ENCODE data around the gene UNC80.

The UNC80 gene

GRCh38 chr2:209969692-209970091 is 198.1 kb downstream of the UNC80 start:
- no peaks in the 10 kb centered on the region for H3K4me1 Mint-ChIP-seq
- H3K27ac Mint-ChIP-seq (ENCODE audit: low read depth), result no peak overlapping the region

GRCh38 chr2:209970271-209970670 is 198.6 kb downstream of the UNC80 start:
- H3K27ac Mint-ChIP-seq (ENCODE audit: low read depth), result no peak overlapping the region
- H3K9me3 Mint-ChIP-seq, result no peaks in the 10 kb centered on the region
- ATAC-seq (replicated peaks; ENCODE audit: extremely low read depth, poor library complexity, severe bottlenecking), result no peak
- no peaks in the 10 kb centered on the region for H3K36me3 Mint-ChIP-seq (ENCODE audit: insufficient read depth)
- no peaks in the 10 kb centered on the region for H3K27me3 Mint-ChIP-seq
- no peak for DNase-seq (ENCODE audit: low spot score in 2 of 2)
- no peak overlapping the region for H3K4me3 Mint-ChIP-seq
- H3K4me1 Mint-ChIP-seq, result no peaks in the 10 kb centered on the region

More at GRCh38 chr2:209969692-209970091, 198.1 kb downstream of the UNC80 start:
- no peaks in the 10 kb centered on the region for H3K36me3 Mint-ChIP-seq (ENCODE audit: insufficient read depth)
- DNase-seq (ENCODE audit: low spot score in 2 of 2) (no peak), ATAC-seq (replicated peaks; ENCODE audit: extremely low read depth, poor library complexity, severe bottlenecking) (no peak)
- H3K9me3 Mint-ChIP-seq, result no peaks in the 10 kb centered on the region
- no peaks in the 10 kb centered on the region for H3K27me3 Mint-ChIP-seq
- no peak overlapping the region for H3K4me3 Mint-ChIP-seq

- Mint-ChIP-seq H3K27me3 (no peaks in the 10 kb centered on the region), H3K27ac (ENCODE audit: low read depth) (no peak overlapping the region), H3K9me3 (no peaks in the 10 kb centered on the region), H3K36me3 (ENCODE audit: insufficient read depth) (no peaks in the 10 kb centered on the region), H3K4me1 (no peaks in the 10 kb centered on the region), H3K4me3 (no peak overlapping the region)
- no peak for DNase-seq (ENCODE audit: low spot score in 2 of 2)
- ATAC-seq (replicated peaks; ENCODE audit: extremely low read depth, poor library complexity, severe bottlenecking), result no peak
Observed at GRCh38 chr2:209970711-209971110, 199.1 kb downstream of the UNC80 start.

DNA sequence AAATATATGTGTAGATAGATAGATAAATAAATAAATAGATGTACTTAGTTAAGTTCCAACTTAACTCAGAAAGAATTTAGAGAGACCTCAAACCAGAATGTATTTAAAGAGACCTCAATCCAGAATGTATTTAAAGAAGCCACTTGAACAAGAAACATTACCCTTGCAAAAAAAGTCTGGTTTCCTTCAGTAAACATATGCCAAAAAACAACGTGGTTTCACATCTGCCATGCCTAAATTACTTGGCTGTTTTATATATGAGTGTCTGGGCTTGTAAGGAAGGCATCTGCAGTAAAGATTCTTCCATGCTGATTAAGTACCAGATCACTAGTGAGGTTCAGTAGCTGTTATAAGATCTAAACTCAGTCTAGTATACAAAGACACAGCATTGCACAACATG is 201.7 kb downstream of the UNC80 start:
- no peaks in the 10 kb centered on the region for H3K9me3 Mint-ChIP-seq
- no peak overlapping the region for H3K4me3 Mint-ChIP-seq
- H3K4me1 Mint-ChIP-seq, result no peaks in the 10 kb centered on the region
- no peaks in the 10 kb centered on the region for H3K36me3 Mint-ChIP-seq (ENCODE audit: insufficient read depth)
- H3K27me3 Mint-ChIP-seq, result no peaks in the 10 kb centered on the region
- ATAC-seq (replicated peaks; ENCODE audit: extremely low read depth, poor library complexity, severe bottlenecking) (no peak), DNase-seq (ENCODE audit: low spot score in 2 of 2) (no peak)
- no peak overlapping the region for H3K27ac Mint-ChIP-seq (ENCODE audit: low read depth)

DNA sequence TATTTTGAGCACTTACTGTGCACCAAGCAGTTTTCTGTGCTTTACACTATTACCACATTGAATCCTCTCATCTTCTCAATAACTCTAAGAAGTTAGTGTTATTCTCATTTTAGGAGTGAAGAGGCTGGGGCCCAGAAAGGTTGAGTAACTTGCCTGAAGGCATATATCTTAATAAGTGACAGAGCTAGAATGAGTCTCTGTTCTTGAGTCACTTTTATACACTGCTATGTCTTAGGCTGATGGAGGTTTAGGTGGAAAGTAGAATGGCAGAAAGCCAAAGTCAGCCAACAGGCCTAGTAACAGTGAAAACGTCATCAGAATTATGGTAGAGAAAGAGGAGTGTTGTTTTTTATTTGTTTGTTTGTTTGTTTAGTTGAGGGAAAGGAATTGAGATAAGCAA is 202.9 kb downstream of the UNC80 start:
- H3K27me3 Mint-ChIP-seq, result no peaks in the 10 kb centered on the region
- no peak overlapping the region for H3K4me3 Mint-ChIP-seq
- H3K9me3 Mint-ChIP-seq, result no peaks in the 10 kb centered on the region
- H3K4me1 Mint-ChIP-seq, result no peaks in the 10 kb centered on the region
- no peak for ATAC-seq (replicated peaks; ENCODE audit: extremely low read depth, poor library complexity, severe bottlenecking)
- H3K36me3 Mint-ChIP-seq (ENCODE audit: insufficient read depth), result no peaks in the 10 kb centered on the region
- no peak for DNase-seq (ENCODE audit: low spot score in 2 of 2)
- no peak overlapping the region for H3K27ac Mint-ChIP-seq (ENCODE audit: low read depth)

GRCh38 chr2:209976698-209977385 is 205.2 kb downstream of the UNC80 start:
- H3K27ac Mint-ChIP-seq (ENCODE audit: low read depth), result no peak overlapping the region
- DNase-seq (ENCODE audit: low spot score in 2 of 2), result no peak
- H3K27me3 Mint-ChIP-seq, result no peaks in the 10 kb centered on the region
- no peak for ATAC-seq (replicated peaks; ENCODE audit: extremely low read depth, poor library complexity, severe bottlenecking)
- no peaks in the 10 kb centered on the region for H3K36me3 Mint-ChIP-seq (ENCODE audit: insufficient read depth)
- H3K4me3 Mint-ChIP-seq, result no peak overlapping the region
- H3K9me3 Mint-ChIP-seq, result no peaks in the 10 kb centered on the region
- no peaks in the 10 kb centered on the region for H3K4me1 Mint-ChIP-seq

- H3K27ac Mint-ChIP-seq (ENCODE audit: low read depth), result no peak overlapping the region
- H3K4me3 Mint-ChIP-seq, result no peak overlapping the region
- DNase-seq (ENCODE audit: low spot score in 2 of 2) (no peak), ATAC-seq (replicated peaks; ENCODE audit: extremely low read depth, poor library complexity, severe bottlenecking) (no peak)
- H3K9me3 Mint-ChIP-seq, result no peaks in the 10 kb centered on the region
- no peaks in the 10 kb centered on the region for H3K4me1 Mint-ChIP-seq
- no peaks in the 10 kb centered on the region for H3K36me3 Mint-ChIP-seq (ENCODE audit: insufficient read depth)
- no peaks in the 10 kb centered on the region for H3K27me3 Mint-ChIP-seq
Observed at GRCh38 chr2:209977386-209978239, 206.0 kb downstream of the UNC80 start.

GRCh38 chr2:209984291-209984690 is 212.7 kb downstream of the UNC80 start:
- no peaks in the 10 kb centered on the region for H3K9me3 Mint-ChIP-seq
- no peak for ATAC-seq (replicated peaks; ENCODE audit: extremely low read depth, poor library complexity, severe bottlenecking)
- no peak overlapping the region for H3K27ac Mint-ChIP-seq (ENCODE audit: low read depth)
- no peak overlapping the region for H3K4me3 Mint-ChIP-seq
- H3K27me3 Mint-ChIP-seq, result peaks cover 15% of the 10 kb centered on the region
- DNase-seq (ENCODE audit: low spot score in 2 of 2), result no peak
- H3K4me1 Mint-ChIP-seq, result no peaks in the 10 kb centered on the region
- H3K36me3 Mint-ChIP-seq (ENCODE audit: insufficient read depth), result no peaks in the 10 kb centered on the region

DNA sequence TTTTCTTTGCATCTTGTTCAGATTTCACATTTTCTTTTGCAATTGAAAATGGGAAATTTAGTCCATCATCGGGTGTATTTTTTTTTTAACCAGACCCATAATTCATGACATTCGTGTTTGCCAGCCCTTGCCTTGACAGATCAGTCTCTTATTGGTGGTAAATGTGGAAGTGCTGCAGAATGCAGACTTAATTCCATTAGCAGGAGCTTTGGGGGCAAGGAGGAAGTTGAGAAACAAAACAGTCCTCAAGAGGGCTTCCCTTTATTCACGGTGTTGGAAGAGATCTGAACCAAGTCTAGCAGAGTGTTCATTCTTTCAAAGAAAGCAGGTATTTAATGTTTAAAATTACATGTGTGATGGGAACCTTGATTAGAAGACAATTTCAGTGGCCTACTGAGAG is 214.2 kb downstream of the UNC80 start:
- no peak overlapping the region for H3K4me3 Mint-ChIP-seq
- no peak overlapping the region for H3K27ac Mint-ChIP-seq (ENCODE audit: low read depth)
- no peaks in the 10 kb centered on the region for H3K9me3 Mint-ChIP-seq
- H3K27me3 Mint-ChIP-seq, result peaks cover 27% of the 10 kb centered on the region
- no peak for ATAC-seq (replicated peaks; ENCODE audit: extremely low read depth, poor library complexity, severe bottlenecking)
- H3K4me1 Mint-ChIP-seq, result no peaks in the 10 kb centered on the region
- H3K36me3 Mint-ChIP-seq (ENCODE audit: insufficient read depth), result no peaks in the 10 kb centered on the region
- DNase-seq (ENCODE audit: low spot score in 2 of 2), result no peak

- H3K4me3 Mint-ChIP-seq, result no peak overlapping the region
- DNase-seq (ENCODE audit: low spot score in 2 of 2) (no peak), ATAC-seq (replicated peaks; ENCODE audit: extremely low read depth, poor library complexity, severe bottlenecking) (no peak)
- no peak overlapping the region for H3K27ac Mint-ChIP-seq (ENCODE audit: low read depth)
- H3K36me3 Mint-ChIP-seq (ENCODE audit: insufficient read depth), result no peaks in the 10 kb centered on the region
- no peaks in the 10 kb centered on the region for H3K9me3 Mint-ChIP-seq
- H3K4me1 Mint-ChIP-seq, result no peaks in the 10 kb centered on the region
- peaks cover 27% of the 10 kb centered on the region for H3K27me3 Mint-ChIP-seq
Observed at GRCh38 chr2:209986415-209986814, 214.8 kb downstream of the UNC80 start.

GRCh38 chr2:209988010-209988409 is 216.4 kb downstream of the UNC80 start:
- no peak for DNase-seq (ENCODE audit: low spot score in 2 of 2)
- no peaks in the 10 kb centered on the region for H3K36me3 Mint-ChIP-seq (ENCODE audit: insufficient read depth)
- no peak overlapping the region for H3K27ac Mint-ChIP-seq (ENCODE audit: low read depth)
- H3K27me3 Mint-ChIP-seq, result peaks cover 27% of the 10 kb centered on the region
- H3K4me3 Mint-ChIP-seq, result no peak overlapping the region
- no peak for ATAC-seq (replicated peaks; ENCODE audit: extremely low read depth, poor library complexity, severe bottlenecking)
- no peaks in the 10 kb centered on the region for H3K4me1 Mint-ChIP-seq
- no peaks in the 10 kb centered on the region for H3K9me3 Mint-ChIP-seq

DNA sequence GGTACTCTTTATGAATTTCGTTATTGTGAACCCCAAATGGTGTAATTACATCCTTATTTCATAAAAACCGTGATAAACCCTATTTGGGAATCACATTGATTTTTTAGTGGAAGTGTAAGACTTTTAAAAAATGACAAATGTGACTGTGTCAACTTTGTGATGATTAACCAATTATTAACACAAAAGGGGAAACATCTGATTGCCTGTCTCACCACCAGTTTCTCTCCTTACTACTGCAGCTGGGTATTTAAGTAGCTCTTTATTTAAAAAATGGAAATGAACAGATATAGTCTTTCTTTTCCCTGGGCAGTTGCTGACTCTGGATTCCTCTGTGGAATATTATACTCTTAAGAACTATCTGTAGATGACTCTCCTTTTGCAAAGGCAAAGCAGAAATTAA is 219.2 kb downstream of the UNC80 start:
- Mint-ChIP-seq H3K36me3 (ENCODE audit: insufficient read depth) (no peaks in the 10 kb centered on the region), H3K9me3 (no peaks in the 10 kb centered on the region)

DNA sequence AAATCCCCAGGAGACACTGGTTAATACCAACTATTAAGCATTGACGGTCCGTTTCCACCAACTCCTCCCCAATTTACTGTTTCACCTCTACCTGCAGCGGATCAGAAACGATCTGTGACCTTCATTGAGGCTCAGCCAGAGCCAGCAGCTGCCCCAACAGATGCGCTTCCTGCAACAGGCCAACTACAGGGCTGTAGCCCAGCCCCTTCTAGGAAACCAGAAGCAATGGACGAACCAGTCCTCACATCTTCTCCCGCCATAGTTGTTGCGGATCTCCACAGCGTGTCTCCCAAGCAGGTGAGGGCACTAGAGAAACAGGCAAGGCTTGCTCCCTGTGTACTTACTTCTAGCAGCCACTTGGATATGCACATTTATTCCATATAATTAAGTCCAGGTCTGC is 222.3 kb downstream of the UNC80 start:
- ATAC-seq (replicated peaks; ENCODE audit: extremely low read depth, poor library complexity, severe bottlenecking), result no peak
- Mint-ChIP-seq H3K9me3 (no peaks in the 10 kb centered on the region), H3K4me3 (no peak overlapping the region), H3K27ac (ENCODE audit: low read depth) (no peak overlapping the region), H3K27me3 (peaks cover 12% of the 10 kb centered on the region), H3K4me1 (no peaks in the 10 kb centered on the region), H3K36me3 (ENCODE audit: insufficient read depth) (no peaks in the 10 kb centered on the region)
- DNase-seq (ENCODE audit: low spot score in 2 of 2), result no peak

More for the DNA sequence above, 219.2 kb downstream of the UNC80 start:
- Mint-ChIP-seq H3K4me1 (no peaks in the 10 kb centered on the region), H3K27ac (ENCODE audit: low read depth) (no peak overlapping the region), H3K4me3 (no peak overlapping the region), H3K27me3 (peaks cover 12% of the 10 kb centered on the region)
- ATAC-seq (replicated peaks; ENCODE audit: extremely low read depth, poor library complexity, severe bottlenecking) (no peak), DNase-seq (ENCODE audit: low spot score in 2 of 2) (no peak)
